K562 (cell line): Measurements from ENCODE around the gene PSAT1. TPM values are rescaled to one million over a fixed set of nuclear protein-coding genes. Genes with fewer than 3 reads are reported as not detected.
A peak's percentile ranks its signal among the peaks of the same experiment; 100 is the strongest.

Source experiments
- ATAC-seq: fragments of 200-7000 bp; cut with Tn5 transposase; 3 replicates; pipeline ENCODE4 v1.9.1; 2020; ENCODE audit warnings: moderate library complexity
- BruUV-seq: library from RNA; stranded (reverse); fragments of 400-500 nt; replicated peaks from 2 replicates; lab custom pipeline; 2021; lab: Mats Ljungman, UMichigan
- CTCF ChIA-PET: fragments of 300-600 bp; formaldehyde crosslinking; extraction: SDS; loops from one replicate; lab custom pipeline; 2021; ENCODE audit warnings: low intra/inter-chr PET ratio; lab: Yijun Ruan, JAX
- POLR2A ChIA-PET: fragments of 300-600, 350-650 bp; sonication (Branson Sonifier 250); formaldehyde crosslinking; extraction: SDS; loops from one replicate; lab custom pipeline; 2021; ENCODE audit warnings: antibody characterized with exemption, inconsistent platforms; lab: Yijun Ruan, JAX
- DNase-seq, 4 experiments: peaks; one replicate each; pipeline versions ENCODE4 v3.0.0 to v3.0.0-alpha.2; 2011 to 2018; ENCODE audit warnings: low spot score in 3 of 4, mixed read lengths in 3 of 4; ENCODE audit errors: extremely low read depth in 1 of 4
- FAIRE-seq: peaks from 2 replicates; lab custom pipeline; 2011; peaks lifted over from hg19 to GRCh38; lab: Jason Lieb, UNC
- H2AFZ ChIP-seq: 2 replicates; pipeline ENCODE4 v1.6.0; 2011; ENCODE audit warnings: low read depth, low read length, control low read depth, inconsistent platforms
- H3K27ac ChIP-seq: fragments of 200-600 bp; 3 replicates; pipeline ENCODE4 v1.8.0; 2011; ENCODE audit warnings: low read depth, mild to moderate bottlenecking, control low read depth, inconsistent platforms, low read length, moderate library complexity, mixed read lengths; ENCODE audit errors: extremely low read depth
- H3K27me3 ChIP-seq, 2 experiments: fragments of 300-600 bp in 1 of 2; 2 replicates in 1 of 2; 3 replicates in 1 of 2; pipeline versions ENCODE4 v1.6.0 to v1.8.0; 2011; ENCODE audit warnings: inconsistent platforms in 2 of 2, low read length in 2 of 2, mild to moderate bottlenecking in 1 of 2, mixed read lengths in 1 of 2, moderate library complexity in 1 of 2; ENCODE audit not compliant: control insufficient read depth in 2 of 2, insufficient read depth in 2 of 2
- H3K36me3 ChIP-seq: fragments of 300-600 bp; 3 replicates; pipeline ENCODE4 v1.8.0; 2011; ENCODE audit warnings: mild to moderate bottlenecking, low read length, inconsistent platforms; ENCODE audit not compliant: control insufficient read depth, insufficient read depth
- H3K4me1 ChIP-seq, 2 experiments: fragments of 200-600 bp in 1 of 2; replicated peaks in 1 of 2; 2 replicates in 1 of 2; 3 replicates in 1 of 2; pipeline versions ENCODE4 v1.5.1 to v1.8.0; 2011; ENCODE audit warnings: inconsistent platforms in 2 of 2, low read length in 2 of 2, mild to moderate bottlenecking in 1 of 2, mixed read lengths in 1 of 2, moderate library complexity in 1 of 2; ENCODE audit not compliant: control insufficient read depth in 2 of 2, insufficient read depth in 2 of 2
- H3K4me2 ChIP-seq: 2 replicates; pipeline ENCODE4 v1.6.1; 2011; ENCODE audit warnings: low read length, control low read depth, inconsistent platforms, mixed read lengths; ENCODE audit not compliant: insufficient read depth
- H3K4me3 ChIP-seq: fragments of 200-600 bp; sonication (generic), shearing (Covaris generic); 2 replicates; pipeline ENCODE4 v1.5.1; 2016; ENCODE audit warnings: control low read depth, inconsistent platforms
- H3K79me2 ChIP-seq: fragments of 200-600 bp; 3 replicates; pipeline ENCODE4 v1.8.0; 2011; ENCODE audit warnings: low read length, inconsistent platforms; ENCODE audit not compliant: control insufficient read depth, insufficient read depth
- H3K9ac ChIP-seq, 2 experiments: 2 replicates each; pipeline versions ENCODE4 v1.6.0 to v1.6.1; 2011; ENCODE audit warnings: low read depth in 2 of 2, low read length in 2 of 2, control low read depth in 1 of 2, inconsistent platforms in 1 of 2, mild to moderate bottlenecking in 1 of 2, mixed read lengths in 1 of 2; ENCODE audit not compliant: insufficient read depth in 1 of 2
- H3K9me1 ChIP-seq: one replicate; pipeline ENCODE4 v1.6.0; 2011; ENCODE audit warnings: inconsistent platforms, mild to moderate bottlenecking, low read length, moderate library complexity; ENCODE audit not compliant: control insufficient read depth, insufficient read depth
- H3K9me3 ChIP-seq: replicated peaks from 2 replicates; pipeline ENCODE4 v1.5.1; 2011; ENCODE audit warnings: low read depth, low read length, inconsistent platforms; ENCODE audit not compliant: control insufficient read depth, insufficient read depth
- H4K20me1 ChIP-seq: replicated peaks from 2 replicates; pipeline ENCODE4 v1.6.1; 2011; ENCODE audit warnings: low read length, inconsistent platforms, mixed read lengths; ENCODE audit not compliant: control insufficient read depth, insufficient read depth
- KDM2B ChIP-seq: fragments of 250-450 bp; sonication (Bioruptor Pico); IDR thresholded peaks from 2 replicates; pipeline ENCODE4 v1.8.0; 2021; ENCODE audit warnings: mild to moderate bottlenecking, moderate library complexity
- ZC3H11A ChIP-seq: IDR thresholded peaks from 2 replicates; pipeline ENCODE4 v1.6.1; 2012; ENCODE audit warnings: low read depth, low read length, improper control_type of control experiment
- ZNF444 ChIP-seq: fragments of 250-450 bp; sonication (Bioruptor Pico); IDR thresholded peaks from 2 replicates; pipeline ENCODE4 v1.4.0; 2020; ENCODE audit warnings: mild to moderate bottlenecking, moderate library complexity
- ZNF778 ChIP-seq: fragments of 450-650 bp; formaldehyde crosslinking; IDR thresholded peaks from 2 replicates; pipeline ENCODE4 v1.4.0; 2020; ENCODE audit warnings: mild to moderate bottlenecking, moderate library complexity
- ZNF785 ChIP-seq: fragments of 250-450 bp; sonication (Bioruptor Pico); IDR thresholded peaks from 2 replicates; pipeline ENCODE4 v1.4.0; 2020; ENCODE audit warnings: mild to moderate bottlenecking
- WGBS: fragments of 100-300 bp; shearing (Covaris generic); methylation state at CpG from one replicate; pipeline ENCODE4 v1.1.6; 2016; ENCODE audit warnings: low coverage, mixed read lengths; ENCODE audit not compliant: insufficient coverage; ENCODE audit errors: missing lambda C conversion rate; 5-methylcytosine and 5-hydroxymethylcytosine counted together
- in situ Hi-C: fragments of 300-500 bp; cut with MboI; formaldehyde crosslinking; loops from 4 replicates; pipeline ENCODE4 v1.15.0; 2018; ENCODE audit warnings: inconsistent platforms, mixed read lengths
- intact Hi-C: fragments of 100-400 bp; cut with micrococcal nuclease; formaldehyde crosslinking; loops from 2 replicates; pipeline ENCODE4 v1.14.2; 2022
- polyA plus RNA-seq, 8 experiments: library from polyadenylated mRNA; depleted of rRNA in 4 of 8; stranded (reverse) in 5 of 8; unstranded in 3 of 8; fragments of >200 nt; fragmentation: Nextera tagmentation in 2 of 8; fragmentation: Illumina TruSeq in 1 of 8; extraction: Ambion mirVana in 2 of 8; extraction: Trizol in 1 of 8; gene quantifications; 2 replicates each; pipeline versions ENCODE4 v1.2.1 to v1.2.3, GENCODE V29; 2011 to 2014; ENCODE audit warnings: inconsistent platforms in 1 of 8, missing spikeins in 1 of 8
- total RNA-seq, 7 experiments: library from RNA; depleted of rRNA in 6 of 7; stranded (reverse); fragments of >200 nt in 6 of 7; fragmentation: Illumina TruSeq in 2 of 7; extraction: Trizol in 2 of 7; gene quantifications; 2 replicates each; pipeline versions ENCODE4 v1.2.1 to v1.2.3, GENCODE V29; 2011 to 2021; ENCODE audit warnings: low replicate concordance in 1 of 7
- TF ChIP-seq, protein P1 (sequence below): fragments of 200-400 bp; formaldehyde crosslinking; IDR thresholded peaks from 2 replicates; pipeline ENCODE4 v1.6.1; 2017; ENCODE audit warnings: mild to moderate bottlenecking, low read depth, low read length, moderate library complexity
- TF ChIP-seq, protein P2 (sequence below): fragments of 450-650 bp; IDR thresholded peaks from 2 replicates; pipeline ENCODE4 v1.6.1; 2016; ENCODE audit warnings: low read depth, mild to moderate bottlenecking, moderate library complexity
- TF ChIP-seq, protein P3 (sequence below): sonication (generic); formaldehyde crosslinking; IDR thresholded peaks from 2 replicates; pipeline ENCODE4 v1.8.1; 2023; ENCODE audit warnings: mild to moderate bottlenecking, missing genetic modification reagents

Gene PSAT1
- total and polyA plus RNA-seq, 9 of the 15 experiments (the other 6 are each of a cell fraction or from before 2014, with no cell fraction given) = 29.7 to 151 (median 98.3) TPM

DNA sequence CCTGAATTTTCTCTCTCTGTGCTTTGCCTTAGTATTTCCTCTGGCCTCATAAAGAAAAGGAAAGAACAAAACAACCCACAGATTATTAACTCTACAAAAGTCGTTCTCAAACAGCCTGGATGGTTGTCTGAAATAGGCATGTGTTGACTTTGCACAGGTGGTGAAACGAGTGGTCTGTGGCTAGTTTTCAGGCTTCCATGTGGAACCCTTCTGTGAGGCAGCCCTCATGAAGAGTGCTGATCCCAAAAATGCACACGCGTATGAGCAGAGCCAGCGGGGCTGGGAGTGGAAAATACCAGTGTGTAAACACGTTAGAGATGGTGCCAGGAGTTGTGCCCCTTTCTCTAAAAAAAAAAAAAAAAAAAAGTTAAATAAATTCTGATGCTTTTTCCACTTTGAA, 4.9 kb upstream of the PSAT1 start:
- H3K79me2 ChIP-seq = peaks cover 1% of the 10 kb centered on the region
- no peak overlapping the region for H3K27ac ChIP-seq
- 38% methylated on average over 6 of the region's 6 CpGs for WGBS
- H3K9me3 ChIP-seq = no peaks in the 10 kb centered on the region
- peak overlapping the region; percentile 16; the same call in 1 of the 2 replicates for H2AFZ ChIP-seq
- H3K4me3 ChIP-seq = no peak overlapping the region
- no peak overlapping the region for H3K9ac ChIP-seq
- intact Hi-C loops = no loop called here
- H3K27me3 ChIP-seq = peaks cover 0 to 2% of the 10 kb centered on the region in 2 experiments; a peak in 1 of 5 replicates
- no peak overlapping the region for H3K4me2 ChIP-seq
- H3K9me1 ChIP-seq = no peaks in the 10 kb centered on the region
- CTCF ChIA-PET = no interaction called here
- no peak for DNase-seq
- no TSS peak for BruUV-seq
- in situ Hi-C loops = no loop called here
- no peaks in the 10 kb centered on the region for H4K20me1 ChIP-seq
- no peak for ATAC-seq
- no peaks in the 10 kb centered on the region for H3K36me3 ChIP-seq
- TF ChIP-seq, protein P1, sequence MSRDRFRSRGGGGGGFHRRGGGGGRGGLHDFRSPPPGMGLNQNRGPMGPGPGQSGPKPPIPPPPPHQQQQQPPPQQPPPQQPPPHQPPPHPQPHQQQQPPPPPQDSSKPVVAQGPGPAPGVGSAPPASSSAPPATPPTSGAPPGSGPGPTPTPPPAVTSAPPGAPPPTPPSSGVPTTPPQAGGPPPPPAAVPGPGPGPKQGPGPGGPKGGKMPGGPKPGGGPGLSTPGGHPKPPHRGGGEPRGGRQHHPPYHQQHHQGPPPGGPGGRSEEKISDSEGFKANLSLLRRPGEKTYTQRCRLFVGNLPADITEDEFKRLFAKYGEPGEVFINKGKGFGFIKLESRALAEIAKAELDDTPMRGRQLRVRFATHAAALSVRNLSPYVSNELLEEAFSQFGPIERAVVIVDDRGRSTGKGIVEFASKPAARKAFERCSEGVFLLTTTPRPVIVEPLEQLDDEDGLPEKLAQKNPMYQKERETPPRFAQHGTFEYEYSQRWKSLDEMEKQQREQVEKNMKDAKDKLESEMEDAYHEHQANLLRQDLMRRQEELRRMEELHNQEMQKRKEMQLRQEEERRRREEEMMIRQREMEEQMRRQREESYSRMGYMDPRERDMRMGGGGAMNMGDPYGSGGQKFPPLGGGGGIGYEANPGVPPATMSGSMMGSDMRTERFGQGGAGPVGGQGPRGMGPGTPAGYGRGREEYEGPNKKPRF = no peak
- TF ChIP-seq ZNF778 (CRISPR knock-in tag) (no peak), ZC3H11A (no peak), KDM2B (CRISPR knock-in tag) (no peak), ZNF785 (CRISPR knock-in tag) (no peak), ZNF444 (no peak)
- TF ChIP-seq, protein P2, sequence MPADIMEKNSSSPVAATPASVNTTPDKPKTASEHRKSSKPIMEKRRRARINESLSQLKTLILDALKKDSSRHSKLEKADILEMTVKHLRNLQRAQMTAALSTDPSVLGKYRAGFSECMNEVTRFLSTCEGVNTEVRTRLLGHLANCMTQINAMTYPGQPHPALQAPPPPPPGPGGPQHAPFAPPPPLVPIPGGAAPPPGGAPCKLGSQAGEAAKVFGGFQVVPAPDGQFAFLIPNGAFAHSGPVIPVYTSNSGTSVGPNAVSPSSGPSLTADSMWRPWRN = no peak
- TF ChIP-seq, protein P3, sequence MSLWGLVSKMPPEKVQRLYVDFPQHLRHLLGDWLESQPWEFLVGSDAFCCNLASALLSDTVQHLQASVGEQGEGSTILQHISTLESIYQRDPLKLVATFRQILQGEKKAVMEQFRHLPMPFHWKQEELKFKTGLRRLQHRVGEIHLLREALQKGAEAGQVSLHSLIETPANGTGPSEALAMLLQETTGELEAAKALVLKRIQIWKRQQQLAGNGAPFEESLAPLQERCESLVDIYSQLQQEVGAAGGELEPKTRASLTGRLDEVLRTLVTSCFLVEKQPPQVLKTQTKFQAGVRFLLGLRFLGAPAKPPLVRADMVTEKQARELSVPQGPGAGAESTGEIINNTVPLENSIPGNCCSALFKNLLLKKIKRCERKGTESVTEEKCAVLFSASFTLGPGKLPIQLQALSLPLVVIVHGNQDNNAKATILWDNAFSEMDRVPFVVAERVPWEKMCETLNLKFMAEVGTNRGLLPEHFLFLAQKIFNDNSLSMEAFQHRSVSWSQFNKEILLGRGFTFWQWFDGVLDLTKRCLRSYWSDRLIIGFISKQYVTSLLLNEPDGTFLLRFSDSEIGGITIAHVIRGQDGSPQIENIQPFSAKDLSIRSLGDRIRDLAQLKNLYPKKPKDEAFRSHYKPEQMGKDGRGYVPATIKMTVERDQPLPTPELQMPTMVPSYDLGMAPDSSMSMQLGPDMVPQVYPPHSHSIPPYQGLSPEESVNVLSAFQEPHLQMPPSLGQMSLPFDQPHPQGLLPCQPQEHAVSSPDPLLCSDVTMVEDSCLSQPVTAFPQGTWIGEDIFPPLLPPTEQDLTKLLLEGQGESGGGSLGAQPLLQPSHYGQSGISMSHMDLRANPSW (CRISPR knock-in tag) = no peak
- POLR2A ChIA-PET = no interaction called here
- FAIRE-seq = no peak
- peaks cover 4 to 9% of the 10 kb centered on the region in 2 experiments; a peak in 4 of 5 replicates for H3K4me1 ChIP-seq
